ENCODE measurements around the gene ALPK1. TPM values are rescaled to one million over a fixed set of nuclear protein-coding genes. Genes with fewer than 3 reads are reported as not detected.
A peak's percentile ranks its signal among the peaks of the same experiment; 100 is the strongest.

Gene ALPK1
- total RNA-seq, 4 donors from 2014 or later = 16.5 to 38.1 (median 31.5) TPM

GRCh38 chr4:112312610-112313239, 15.6 kb downstream of the ALPK1 start:
- TF ChIP-seq POLR2A (IDR thresholded peaks at IDR 0.05) = no peak
- no peak for TF ChIP-seq CTCF (IDR thresholded peaks at IDR 0.05)
- no peak for TF ChIP-seq EP300 (IDR thresholded peaks at IDR 0.05)
- Histone ChIP-seq H3K27ac (no peak overlapping the region), H3K4me3 (no peak overlapping the region), H3K9me3 (no peaks in the 10 kb centered on the region), H3K4me1 (peaks cover 0 to 9% (median 0%) of the 10 kb centered on the region in 4 donors), H3K36me3 (no peaks in the 10 kb centered on the region), H3K27me3 (no peaks in the 10 kb centered on the region)
- no peak for DNase-seq (ENCODE audit: low spot score in 2 of 2)
- 75 to 76% methylated on average over 5 of the region's 5 CpGs for WGBS, 2 donors

GRCh38 chr4:112315446-112315845, 18.3 kb downstream of the ALPK1 start:
- WGBS, 2 donors = 86 to 93% methylated on average over 3 of the region's 3 CpGs
- no peaks in the 10 kb centered on the region for H3K27me3 ChIP-seq
- no peak overlapping the region for H3K4me3 ChIP-seq
- no peak for TF ChIP-seq CTCF (IDR thresholded peaks at IDR 0.05)
- peak in 1 of 2 donors; percentile 24 for TF ChIP-seq EP300 (IDR thresholded peaks at IDR 0.05)
- H3K27ac ChIP-seq = no peak overlapping the region
- H3K4me1 ChIP-seq = no peaks in the 10 kb centered on the region
- DNase-seq (ENCODE audit: low spot score in 2 of 2) = no peak
- peaks cover 0 to 7% (median 0%) of the 10 kb centered on the region in 3 donors for H3K36me3 ChIP-seq
- H3K9me3 ChIP-seq = no peaks in the 10 kb centered on the region

GRCh38 chr4:112316360-112316759, 19.2 kb downstream of the ALPK1 start:
- DNase-seq (ENCODE audit: low spot score in 2 of 2) = no peak
- Histone ChIP-seq H3K9me3 (no peaks in the 10 kb centered on the region), H3K27me3 (no peaks in the 10 kb centered on the region), H3K4me1 (no peaks in the 10 kb centered on the region), H3K36me3 (peaks cover 0 to 7% (median 0%) of the 10 kb centered on the region in 3 donors), H3K27ac (no peak overlapping the region), H3K4me3 (no peak overlapping the region)
- no peak for TF ChIP-seq CTCF (IDR thresholded peaks at IDR 0.05)
- peak in 1 of 2 donors; percentile 38 for TF ChIP-seq EP300 (IDR thresholded peaks at IDR 0.05)
- 85 to 86% methylated on average over 2 of the region's 2 CpGs for WGBS, 2 donors

DNA sequence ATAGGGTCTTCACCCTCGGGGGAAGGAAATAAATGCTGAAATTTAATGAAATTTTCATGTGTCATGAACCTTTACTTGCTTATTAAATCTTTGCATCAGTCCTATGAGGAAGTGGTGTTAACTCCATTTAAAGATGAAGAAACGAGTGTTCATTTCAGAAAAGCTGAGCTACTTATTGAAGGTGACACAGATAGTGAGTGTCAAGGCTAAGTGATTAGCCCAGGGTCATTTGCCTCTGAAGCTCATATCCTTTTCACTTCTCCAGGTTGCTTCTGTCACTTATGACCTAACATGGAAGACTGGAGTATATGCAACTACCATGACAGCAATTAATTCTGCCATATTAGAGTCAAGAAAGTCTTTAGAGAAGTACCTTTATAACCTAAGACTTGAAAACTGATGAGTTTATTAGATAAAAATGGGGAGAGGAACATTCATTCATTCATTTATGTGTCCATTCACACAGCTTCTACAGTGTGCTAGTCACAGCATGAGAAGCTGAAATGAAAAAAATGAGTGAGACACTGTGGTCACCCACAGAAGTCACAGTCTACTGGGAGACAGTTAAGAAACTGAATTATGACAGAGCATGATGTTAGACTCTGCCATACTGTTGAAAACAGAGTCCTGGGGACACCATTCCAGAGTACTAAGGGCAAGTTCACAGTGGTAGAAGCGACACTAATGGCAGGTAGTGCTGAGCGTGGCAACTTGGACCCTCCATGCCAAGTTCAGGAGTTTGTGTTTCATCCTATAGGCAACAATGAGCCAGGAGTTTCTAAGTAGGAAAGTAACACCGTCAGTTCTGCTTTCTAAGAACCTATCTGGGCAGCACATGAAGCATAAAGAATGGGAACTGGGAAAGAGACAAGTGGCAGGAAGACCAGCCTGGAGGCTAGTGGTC, 21.3 kb downstream of the ALPK1 start:
- H3K4me1 ChIP-seq = peaks cover 0 to 9% (median 0%) of the 10 kb centered on the region in 4 donors
- no peak for TF ChIP-seq POLR2A (IDR thresholded peaks at IDR 0.05)
- no peak for TF ChIP-seq EP300 (IDR thresholded peaks at IDR 0.05)
- TF ChIP-seq CTCF (IDR thresholded peaks at IDR 0.05) = no peak
- no peaks in the 10 kb centered on the region for H3K27me3 ChIP-seq
- DNase-seq (ENCODE audit: low spot score in 2 of 2) = no peak
- WGBS, 2 donors = 85 to 96% methylated on average over 5 of the region's 5 CpGs
- H3K27ac ChIP-seq = no peak overlapping the region
- no peaks in the 10 kb centered on the region for H3K9me3 ChIP-seq
- H3K4me3 ChIP-seq = no peak overlapping the region
- H3K36me3 ChIP-seq = peaks cover 0 to 7% (median 0%) of the 10 kb centered on the region in 3 donors

All from tibial nerve (tissue), 4 donors.